GM19025 (cell line): ENCODE measurements around the gene RNF157.
"Not testable (repeated sequence)": the region's sequence is repeated elsewhere in the genome, so short reads cannot be mapped to it uniquely, and the experiment has no call there.

Experiments used
- ATAC-seq: cut with Tn5 transposase; IDR thresholded peaks from one replicate; pipeline ENCODE4 v1.9.1; 2021; ENCODE audit warnings: mild to moderate bottlenecking, low read depth, moderate library complexity; ENCODE audit not compliant: unreplicated experiment

The RNF157 gene

GRCh38 chr17:76255801-76256429, 15.6 kb upstream of the RNF157 start:
- no peak for ATAC-seq

GRCh38 chr17:76254275-76254674, 14.0 kb upstream of the RNF157 start:
- ATAC-seq: no peak

GRCh38 chr17:76253841-76254240, 13.5 kb upstream of the RNF157 start:
- ATAC-seq: no peak

GRCh38 chr17:76252967-76253766, 12.9 kb upstream of the RNF157 start:
- ATAC-seq: not testable (repeated sequence)

- no peak for ATAC-seq
Measured at GRCh38 chr17:76252040-76252954, 12.0 kb upstream of the RNF157 start.

GRCh38 chr17:76251478-76252039, 11.3 kb upstream of the RNF157 start:
- ATAC-seq: no peak

- no peak for ATAC-seq
Measured at GRCh38 chr17:76250141-76250540, 9.8 kb upstream of the RNF157 start.

GRCh38 chr17:76248013-76248782, 7.9 kb upstream of the RNF157 start:
- ATAC-seq: no peak

GRCh38 chr17:76247304-76247703, 7.0 kb upstream of the RNF157 start:
- ATAC-seq: no peak

GRCh38 chr17:76246080-76247066, 6.1 kb upstream of the RNF157 start:
- peak; percentile 96 for ATAC-seq

GRCh38 chr17:76244721-76245120, 4.4 kb upstream of the RNF157 start:
- ATAC-seq: not testable (repeated sequence)

- no peak for ATAC-seq
Measured at GRCh38 chr17:76243826-76244679, 3.8 kb upstream of the RNF157 start.

- no peak for ATAC-seq
Measured at GRCh38 chr17:76241691-76242255, 1.5 kb upstream of the RNF157 start.

GRCh38 chr17:76241204-76241538, 878 bp upstream of the RNF157 start:
- no peak for ATAC-seq

GRCh38 chr17:76239538-76240274, 587 bp downstream of the RNF157 start:
- peak; percentile 17 for ATAC-seq

GRCh38 chr17:76238847-76239537, 1.3 kb downstream of the RNF157 start:
- ATAC-seq: no peak
